HepG2 (cell line): ENCODE results near the gene RAB17. TPM values are rescaled to one million over a fixed set of nuclear protein-coding genes. Genes with fewer than 3 reads are reported as not detected.

Source experiments
- ATAC-seq: fragments of 200-7000 bp; cut with Tn5 transposase; 3 replicates; pipeline ENCODE4 v1.9.1; 2020; ENCODE audit warnings: mild to moderate bottlenecking, moderate library complexity
- BruUV-seq: library from RNA; stranded (reverse); fragments of 400-500 nt; replicated peaks from 2 replicates; lab custom pipeline; 2021; lab: Mats Ljungman, UMichigan
- CTCF ChIA-PET: fragments of 300-600 bp; formaldehyde crosslinking; extraction: SDS; loops from one replicate; lab custom pipeline; 2021; ENCODE audit warnings: low total read pairs, inconsistent platforms, low intra/inter-chr PET ratio; lab: Yijun Ruan, JAX
- POLR2A ChIA-PET: fragments of 350-600 bp; sonication (Branson Sonifier 250); formaldehyde crosslinking; loops from one replicate; lab custom pipeline; 2020; ENCODE audit warnings: antibody characterized with exemption, inconsistent platforms; lab: Yijun Ruan, JAX
- DNase-seq: peaks from one replicate; pipeline ENCODE4 v3.0.0-alpha.2; 2015; ENCODE audit warnings: low spot score
- FAIRE-seq: peaks from 3 replicates; lab custom pipeline; 2011; peaks lifted over from hg19 to GRCh38; lab: Jason Lieb, UNC
- H2AFZ ChIP-seq: one replicate; pipeline ENCODE4 v1.6.1; 2011; ENCODE audit warnings: low read length, inconsistent platforms
- H3K27ac ChIP-seq: fragments of 300-600 bp; 3 replicates; pipeline ENCODE4 v1.8.0; 2011; ENCODE audit warnings: mixed run types, mild to moderate bottlenecking, mixed read lengths, low read length, inconsistent platforms; ENCODE audit not compliant: insufficient read depth; ENCODE audit errors: extremely low read length
- H3K27me3 ChIP-seq, 2 experiments: fragments of 200-600 bp in 1 of 2; 2 replicates in 1 of 2; 3 replicates in 1 of 2; pipeline versions ENCODE4 v1.6.0 to v1.8.0; 2011; ENCODE audit warnings: low read length in 2 of 2, mild to moderate bottlenecking in 2 of 2, moderate library complexity in 2 of 2, inconsistent platforms in 1 of 2; ENCODE audit not compliant: insufficient read depth in 2 of 2, control insufficient read depth in 1 of 2
- H3K36me3 ChIP-seq, 2 experiments: fragments of 200-600 bp in 1 of 2; replicated peaks in 1 of 2; 2 replicates in 1 of 2; 3 replicates in 1 of 2; pipeline versions ENCODE4 v1.5.1 to v1.8.0; 2011; ENCODE audit warnings: low read length in 2 of 2, inconsistent platforms in 1 of 2; ENCODE audit not compliant: insufficient read depth in 2 of 2, control insufficient read depth in 1 of 2
- H3K4me1 ChIP-seq: 2 replicates; pipeline ENCODE4 v1.5.1; 2012; ENCODE audit warnings: low read length, inconsistent platforms; ENCODE audit not compliant: insufficient read depth
- H3K4me2 ChIP-seq: 2 replicates; pipeline ENCODE4 v1.6.0; 2011; ENCODE audit warnings: low read depth, low read length, inconsistent platforms
- H3K4me3 ChIP-seq, 3 experiments: fragments of 200-600 bp in 1 of 3; sonication (generic), shearing (Covaris generic) in 1 of 3; replicated peaks in 1 of 3; 2 replicates each; pipeline ENCODE4 v1.5.1; 2011 to 2016; ENCODE audit warnings: low read length in 3 of 3, inconsistent platforms in 2 of 3, low read depth in 2 of 3, mild to moderate bottlenecking in 2 of 3, control low read depth in 1 of 3, mixed read lengths in 1 of 3; ENCODE audit not compliant: insufficient read depth in 1 of 3
- H3K79me2 ChIP-seq: one replicate; pipeline ENCODE4 v1.6.1; 2011; ENCODE audit warnings: low read length, inconsistent platforms; ENCODE audit not compliant: insufficient read depth
- H3K9ac ChIP-seq: 2 replicates; pipeline ENCODE4 v1.6.0; 2011; ENCODE audit warnings: mild to moderate bottlenecking, low read depth, low read length, inconsistent platforms; ENCODE audit not compliant: insufficient read depth
- H3K9me3 ChIP-seq: 2 replicates; pipeline ENCODE4 v1.5.1; 2012; ENCODE audit warnings: mild to moderate bottlenecking, low read length
- H4K20me1 ChIP-seq: 2 replicates; pipeline ENCODE4 v1.6.0; 2011; ENCODE audit warnings: inconsistent platforms, mild to moderate bottlenecking, low read length, moderate library complexity; ENCODE audit not compliant: insufficient read depth
- DMAP1 ChIP-seq: IDR thresholded peaks from 2 replicates; pipeline ENCODE4 v1.6.1; 2016
- FOXK2 ChIP-seq: fragments of 450-650 bp; IDR thresholded peaks from 2 replicates; pipeline ENCODE4 v1.6.1; 2016
- MAX ChIP-seq: IDR thresholded peaks from 2 replicates; pipeline ENCODE4 v1.6.1; 2012; ENCODE audit warnings: inconsistent platforms
- MBNL3 ChIP-seq: fragments of 250-450 bp; sonication (Bioruptor Pico); conservative IDR thresholded peaks from 2 replicates; pipeline ENCODE4 v1.8.0; 2022; ENCODE audit warnings: mild to moderate bottlenecking, inconsistent platforms
- MTA1 ChIP-seq: sonication (generic); formaldehyde crosslinking; IDR thresholded peaks from 2 replicates; pipeline ENCODE4 v1.4.0; 2020; ENCODE audit warnings: missing genetic modification reagents, mild to moderate bottlenecking, borderline replicate concordance
- NFE2L1 ChIP-seq: sonication (generic); formaldehyde crosslinking; IDR thresholded peaks from 2 replicates; pipeline ENCODE4 v1.4.0; 2020; ENCODE audit warnings: missing genetic modification reagents, mild to moderate bottlenecking, borderline replicate concordance
- NFKBIZ ChIP-seq: IDR thresholded peaks from 2 replicates; pipeline ENCODE4 v1.6.1; 2018; ENCODE audit warnings: missing genetic modification reagents, missing compliant biosample characterization
- TERF1 ChIP-seq: sonication (generic); formaldehyde crosslinking; IDR thresholded peaks from 2 replicates; pipeline ENCODE4 v1.8.0; 2022; ENCODE audit warnings: mild to moderate bottlenecking, missing genetic modification reagents, moderate library complexity
- THAP11 ChIP-seq: IDR thresholded peaks from 2 replicates; pipeline ENCODE4 v1.6.1; 2016; ENCODE audit warnings: missing biosample characterization, missing genetic modification reagents
- THAP9 ChIP-seq: sonication (generic); formaldehyde crosslinking; IDR thresholded peaks from 2 replicates; pipeline ENCODE4; 2020; ENCODE audit warnings: missing genetic modification reagents, mild to moderate bottlenecking, borderline replicate concordance
- ZNF563 ChIP-seq: sonication (generic); formaldehyde crosslinking; IDR thresholded peaks from 2 replicates; pipeline ENCODE4 v1.8.0; 2022; ENCODE audit warnings: mild to moderate bottlenecking, moderate library complexity, missing genetic modification reagents
- ZNF761 ChIP-seq: sonication (generic); formaldehyde crosslinking; conservative IDR thresholded peaks from 2 replicates; pipeline ENCODE4 v1.4.0; 2020; ENCODE audit warnings: mild to moderate bottlenecking, missing genetic modification reagents
- ZNF768 ChIP-seq: sonication (generic); formaldehyde crosslinking; IDR thresholded peaks from 2 replicates; pipeline ENCODE4 v1.4.0; 2020; ENCODE audit warnings: missing genetic modification reagents
- ZNF775 ChIP-seq: sonication (generic); formaldehyde crosslinking; IDR thresholded peaks from 2 replicates; pipeline ENCODE4 v1.4.0; 2020; ENCODE audit warnings: missing genetic modification reagents, mild to moderate bottlenecking, moderate library complexity, borderline replicate concordance
- WGBS: methylation state at CpG from one replicate; pipeline ENCODE4 v1.1.6; 2017; ENCODE audit warnings: low lambda C conversion rate; 5-methylcytosine and 5-hydroxymethylcytosine counted together
- in situ Hi-C: cut with HindIII; loops from 2 replicates; pipeline ENCODE4 v1.10.0; 2017; ENCODE audit warnings: low pct_unique_long_range_greater_than_20kb; ENCODE audit not compliant: extremely low pct_ligation_motif_present
- intact Hi-C: fragments of 100-400 bp; cut with micrococcal nuclease; formaldehyde crosslinking; loops from one replicate; pipeline ENCODE4 v1.10.0; 2022; ENCODE audit not compliant: unreplicated experiment
- polyA plus RNA-seq, 8 experiments: library from polyadenylated mRNA; depleted of rRNA in 3 of 8; stranded (reverse) in 7 of 8; unstranded in 1 of 8; fragments of >200 nt; fragmentation: Illumina TruSeq in 4 of 8; extraction: Trizol in 4 of 8; gene quantifications; 2 replicates each; pipeline versions ENCODE4 v1.2.1 to v1.2.3, GENCODE V29; 2011 to 2016; ENCODE audit warnings: low read depth in 4 of 8, missing spikeins in 1 of 8, mixed read lengths in 1 of 8; ENCODE audit not compliant: insufficient read depth in 1 of 8
- total RNA-seq, 5 experiments: library from RNA; depleted of rRNA; stranded (reverse); fragments of >200 nt; fragmentation: Illumina TruSeq; extraction: Trizol; gene quantifications; 2 replicates each; pipeline ENCODE4 v1.2.3, GENCODE V29; 2016; ENCODE audit warnings: low read depth in 1 of 5
- TF ChIP-seq, protein P1 (sequence below): IDR thresholded peaks from 2 replicates; pipeline ENCODE4 v1.6.1; 2016; ENCODE audit warnings: missing compliant biosample characterization, missing genetic modification reagents, borderline replicate concordance
- TF ChIP-seq, protein P2 (sequence below): sonication (generic); formaldehyde crosslinking; IDR thresholded peaks from 2 replicates; pipeline ENCODE4 v1.9.0; 2021; ENCODE audit warnings: missing genetic modification reagents, borderline replicate concordance

The RAB17 gene
- total and polyA plus RNA-seq, 2 of the 13 experiments (the other 11 are each of a cell fraction or from before 2014, with no cell fraction given), result 68.0 to 124 TPM

DNA sequence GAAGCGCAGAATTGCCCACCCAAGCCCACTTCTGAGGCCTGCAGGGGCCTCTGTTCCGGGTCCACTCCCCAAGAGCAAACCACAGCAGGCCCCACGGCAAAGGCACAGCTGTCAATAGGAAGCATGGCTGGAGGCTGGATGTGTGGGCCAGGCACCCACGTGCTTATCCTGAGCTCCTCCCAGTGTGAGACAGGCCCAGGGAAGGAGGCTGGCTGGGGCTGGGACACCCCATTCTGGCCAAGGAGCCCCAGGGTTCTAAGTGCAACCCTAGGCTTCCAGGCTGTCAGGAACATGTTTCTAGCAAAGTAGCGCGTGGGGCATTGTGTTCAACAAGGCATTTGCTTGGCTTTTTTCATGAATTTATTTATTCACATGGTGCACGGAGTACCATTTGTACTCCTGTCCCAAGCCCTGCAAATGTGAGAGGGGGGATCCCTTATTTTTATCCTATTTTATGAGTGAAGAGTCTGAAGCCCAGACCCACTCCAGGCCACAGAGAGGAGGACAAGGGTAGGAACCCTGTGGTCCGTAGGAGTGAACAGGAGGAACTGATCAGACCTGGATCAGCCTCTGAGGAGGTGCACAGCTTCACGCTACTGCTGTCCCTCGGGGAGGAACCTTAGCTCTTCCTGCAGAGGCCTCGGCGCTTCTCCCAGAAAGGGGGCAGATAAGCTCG is 6.1 kb upstream of the RAB17 start:
- in situ Hi-C loops, result no loop called here
- Histone ChIP-seq H3K4me1 (peaks cover 96% of the 10 kb centered on the region), H3K4me2 (peak overlapping the region; percentile 43), H3K4me3 (0 out of 6 replicates have a peak overlapping the region, but pooled peaks of 1 of the 3 experiments have one; percentile 37), H3K79me2 (peaks cover 7% of the 10 kb centered on the region), H3K36me3 (no peaks in the 10 kb centered on the region), H3K9ac (no peak overlapping the region), H3K27ac (no peak overlapping the region), H3K9me3 (no peaks in the 10 kb centered on the region), H3K27me3 (no peaks in the 10 kb centered on the region), H2AFZ (no peak overlapping the region), H4K20me1 (no peaks in the 10 kb centered on the region)
- WGBS, result 82% methylated on average over 13 of the region's 13 CpGs
- ATAC-seq (no peak), FAIRE-seq (no peak), DNase-seq (no peak)
- ChIA-PET CTCF (no interaction called here), POLR2A (interaction anchor here (0.5 to 0.7 kb wide), 2 partner anchors 34 to 73 kb away, joined by 3 read pairs; no protein-coding TSS in a partner anchor)
- intact Hi-C loops, result no loop called here
- no TSS peak for BruUV-seq
- peak; percentile 40; the same call in 1 of the 2 replicates for TF ChIP-seq ZNF768 (CRISPR knock-in tag)
- no peak for TF ChIP-seq MBNL3 (CRISPR knock-in tag)
- no peak for TF ChIP-seq NFE2L1
- TF ChIP-seq NFKBIZ (CRISPR knock-in tag), result no peak
- TF ChIP-seq ZNF563 (CRISPR knock-in tag), result no peak
- TF ChIP-seq ZNF775 (CRISPR knock-in tag), result no peak
- peak; percentile 66; the same call in 1 of the 2 replicates for TF ChIP-seq MAX
- peak; percentile 30; the same call in 1 of the 2 replicates for TF ChIP-seq MTA1 (CRISPR knock-in tag)
- TF ChIP-seq THAP11 (CRISPR knock-in tag), result no peak
- TF ChIP-seq, protein P1, sequence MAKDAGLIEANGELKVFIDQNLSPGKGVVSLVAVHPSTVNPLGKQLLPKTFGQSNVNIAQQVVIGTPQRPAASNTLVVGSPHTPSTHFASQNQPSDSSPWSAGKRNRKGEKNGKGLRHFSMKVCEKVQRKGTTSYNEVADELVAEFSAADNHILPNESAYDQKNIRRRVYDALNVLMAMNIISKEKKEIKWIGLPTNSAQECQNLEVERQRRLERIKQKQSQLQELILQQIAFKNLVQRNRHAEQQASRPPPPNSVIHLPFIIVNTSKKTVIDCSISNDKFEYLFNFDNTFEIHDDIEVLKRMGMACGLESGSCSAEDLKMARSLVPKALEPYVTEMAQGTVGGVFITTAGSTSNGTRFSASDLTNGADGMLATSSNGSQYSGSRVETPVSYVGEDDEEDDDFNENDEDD, result peak; percentile 21; the same call in 1 of the 2 replicates
- 0 out of 2 replicates have a peak, but pooled peaks have one; percentile 5 for TF ChIP-seq THAP9
- TF ChIP-seq, protein P2, sequence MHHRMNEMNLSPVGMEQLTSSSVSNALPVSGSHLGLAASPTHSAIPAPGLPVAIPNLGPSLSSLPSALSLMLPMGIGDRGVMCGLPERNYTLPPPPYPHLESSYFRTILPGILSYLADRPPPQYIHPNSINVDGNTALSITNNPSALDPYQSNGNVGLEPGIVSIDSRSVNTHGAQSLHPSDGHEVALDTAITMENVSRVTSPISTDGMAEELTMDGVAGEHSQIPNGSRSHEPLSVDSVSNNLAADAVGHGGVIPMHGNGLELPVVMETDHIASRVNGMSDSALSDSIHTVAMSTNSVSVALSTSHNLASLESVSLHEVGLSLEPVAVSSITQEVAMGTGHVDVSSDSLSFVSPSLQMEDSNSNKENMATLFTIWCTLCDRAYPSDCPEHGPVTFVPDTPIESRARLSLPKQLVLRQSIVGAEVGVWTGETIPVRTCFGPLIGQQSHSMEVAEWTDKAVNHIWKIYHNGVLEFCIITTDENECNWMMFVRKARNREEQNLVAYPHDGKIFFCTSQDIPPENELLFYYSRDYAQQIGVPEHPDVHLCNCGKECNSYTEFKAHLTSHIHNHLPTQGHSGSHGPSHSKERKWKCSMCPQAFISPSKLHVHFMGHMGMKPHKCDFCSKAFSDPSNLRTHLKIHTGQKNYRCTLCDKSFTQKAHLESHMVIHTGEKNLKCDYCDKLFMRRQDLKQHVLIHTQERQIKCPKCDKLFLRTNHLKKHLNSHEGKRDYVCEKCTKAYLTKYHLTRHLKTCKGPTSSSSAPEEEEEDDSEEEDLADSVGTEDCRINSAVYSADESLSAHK, result no peak
- TF ChIP-seq FOXK2, result no peak
- TF ChIP-seq TERF1 (CRISPR knock-in tag), result no peak
- TF ChIP-seq DMAP1 (CRISPR knock-in tag), result no peak
- 0 out of 2 replicates have a peak, but pooled peaks have one; percentile 50 for TF ChIP-seq ZNF761 (CRISPR knock-in tag)
